Stimulated activated naive CD4-positive, alpha-beta T cell treated with Interleukin-2 at 50 U/mL for 16 hours (primary cell): ENCODE measurements around the gene PRSS21.

ENCODE experiments used
- DNase-seq: peaks from one replicate; lab custom pipeline; 2025; lab: John Stamatoyannopoulos, UW

The PRSS21 gene

GRCh38 chr16:2779978-2780898 is 36.8 kb upstream of the PRSS21 start:
- DNase-seq: no peak

GRCh38 chr16:2782583-2783351 is 34.3 kb upstream of the PRSS21 start:
- DNase-seq: no peak

GRCh38 chr16:2783581-2784357 is 33.3 kb upstream of the PRSS21 start:
- DNase-seq: no peak

DNA sequence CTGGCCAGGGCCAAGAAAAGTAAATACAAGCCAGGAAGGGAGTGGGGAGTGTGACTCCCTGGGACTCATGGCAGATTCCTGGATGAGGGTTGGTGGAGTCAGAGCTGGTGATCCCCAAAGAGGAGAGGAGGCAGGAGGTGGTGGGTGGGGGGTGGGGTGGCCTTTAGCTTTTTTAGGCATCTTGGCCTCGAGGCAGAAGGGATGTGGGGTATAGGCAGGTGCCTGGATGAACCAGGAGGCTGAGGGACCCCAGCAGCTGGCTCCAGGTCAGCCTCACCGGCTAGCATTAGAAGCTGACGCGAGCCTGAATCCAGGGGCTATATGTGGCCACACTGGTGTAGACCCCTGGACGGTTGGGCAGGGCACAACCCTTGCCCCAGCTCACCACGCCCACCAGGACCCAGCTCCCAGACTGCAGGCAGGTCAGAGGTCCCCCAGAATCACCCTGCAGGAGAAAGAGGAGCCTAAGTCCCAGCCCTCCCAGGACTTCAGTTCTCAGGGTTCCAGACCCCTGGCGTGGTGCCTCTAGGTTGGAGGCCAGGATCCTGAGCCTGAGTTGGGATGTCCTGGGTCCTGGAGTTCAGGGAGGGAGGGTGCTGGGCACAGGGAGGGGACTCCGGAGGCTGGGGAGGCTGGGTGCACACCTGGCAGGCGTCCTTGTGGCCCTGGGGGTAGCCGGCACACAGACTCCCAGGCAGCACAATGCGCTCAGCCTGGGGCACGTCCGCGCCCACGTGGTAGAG is 32.5 kb upstream of the PRSS21 start:
- no peak for DNase-seq

- DNase-seq: no peak
Observed at GRCh38 chr16:2785101-2785991, 31.7 kb upstream of the PRSS21 start.

DNA sequence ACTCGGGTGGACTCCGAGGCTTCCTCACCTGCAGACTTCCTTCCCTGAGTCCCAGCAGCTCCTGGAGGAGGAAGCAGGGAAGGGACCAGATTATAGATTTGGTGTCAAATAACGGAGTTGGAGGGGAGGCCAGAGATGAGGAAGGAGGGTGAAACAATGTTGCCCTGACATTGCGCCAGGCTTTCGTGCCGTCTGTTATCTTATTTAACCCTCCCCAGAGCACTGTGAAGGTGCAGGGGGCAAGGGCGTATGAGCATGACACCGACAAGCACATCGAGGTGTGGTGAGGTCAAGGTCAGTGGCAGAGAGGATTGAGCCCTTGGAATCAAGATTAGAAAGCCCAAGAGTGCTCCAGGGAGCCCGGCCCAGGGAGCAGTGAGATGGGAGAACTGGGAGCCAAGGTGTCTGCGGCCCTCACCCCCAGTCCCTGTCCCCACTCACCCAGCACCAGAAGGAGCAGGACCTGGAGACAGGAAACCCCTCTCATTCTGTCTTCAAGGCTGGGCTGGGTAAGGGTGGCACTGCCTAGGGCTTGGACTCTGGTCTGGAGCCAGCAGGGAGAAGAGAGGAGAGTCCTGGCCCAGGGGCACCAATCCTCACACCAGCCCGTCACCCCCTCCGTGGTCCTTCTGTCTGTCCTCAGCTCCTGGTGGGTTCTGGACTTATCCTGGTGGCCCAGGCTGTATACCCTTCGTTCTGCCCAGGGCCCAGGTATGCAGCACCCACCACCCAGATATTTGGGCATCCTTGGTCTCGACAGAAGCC is 30.8 kb upstream of the PRSS21 start:
- no peak for DNase-seq

DNA sequence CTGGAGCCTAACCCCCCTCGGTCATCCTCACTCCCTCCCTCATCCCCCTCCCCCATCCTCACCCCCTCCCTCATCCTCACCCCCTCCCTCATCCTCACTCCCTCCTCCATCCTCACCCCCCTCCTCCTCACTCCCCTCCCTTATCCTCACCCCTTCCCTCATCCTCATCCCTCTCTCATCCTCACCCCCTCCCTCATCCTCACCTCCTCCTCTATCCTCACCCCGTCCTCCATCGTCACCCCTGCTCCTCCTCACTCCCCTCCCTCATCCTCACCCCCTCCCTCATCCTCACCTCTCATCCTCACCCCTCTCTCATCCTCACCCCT is 30.2 kb upstream of the PRSS21 start:
- DNase-seq: no peak

- no peak for DNase-seq
Observed at GRCh38 chr16:2787406-2787805, 29.6 kb upstream of the PRSS21 start, which contains the start of gene PRSS33. Gene PRSS33 (minus strand): TSS chr16:2787560. CDS start chr16:2786547, 1,013 bp downstream.

- no peak for DNase-seq
Observed at GRCh38 chr16:2787961-2788360, 29.1 kb upstream of the PRSS21 start.

- DNase-seq: no peak
Observed at GRCh38 chr16:2790631-2791030, 26.4 kb upstream of the PRSS21 start.

GRCh38 chr16:2791174-2791573 is 25.9 kb upstream of the PRSS21 start:
- no peak for DNase-seq

GRCh38 chr16:2792940-2793339 is 24.1 kb upstream of the PRSS21 start:
- DNase-seq: no peak

- DNase-seq: no peak
Observed at GRCh38 chr16:2795395-2796143, 21.5 kb upstream of the PRSS21 start.

GRCh38 chr16:2798723-2799204 is 18.3 kb upstream of the PRSS21 start:
- no peak for DNase-seq

DNA sequence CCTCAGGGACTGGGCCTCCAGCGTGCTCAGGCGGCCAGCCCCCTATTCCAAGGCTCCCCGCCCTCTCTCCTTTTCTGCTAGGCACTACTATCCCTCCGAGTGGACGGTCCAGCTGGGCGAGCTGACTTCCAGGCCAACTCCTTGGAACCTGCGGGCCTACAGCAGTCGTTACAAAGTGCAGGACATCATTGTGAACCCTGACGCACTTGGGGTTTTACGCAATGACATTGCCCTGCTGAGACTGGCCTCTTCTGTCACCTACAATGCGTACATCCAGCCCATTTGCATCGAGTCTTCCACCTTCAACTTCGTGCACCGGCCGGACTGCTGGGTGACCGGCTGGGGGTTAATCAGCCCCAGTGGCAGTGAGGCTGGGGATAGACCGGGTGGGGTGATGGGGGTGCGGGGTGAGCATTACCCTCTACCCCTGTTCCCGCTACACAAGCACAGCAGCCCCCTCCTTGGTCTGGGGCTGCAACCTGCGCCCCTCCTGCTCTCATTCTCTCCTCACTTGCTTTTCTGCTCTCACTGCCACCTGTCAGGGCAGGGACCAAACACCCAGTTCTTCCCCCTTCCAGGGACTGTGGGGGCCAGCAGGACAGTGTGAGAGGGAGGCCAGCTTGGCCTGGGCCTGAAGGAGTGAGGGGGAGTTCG is 17.7 kb upstream of the PRSS21 start:
- no peak for DNase-seq

- no peak for DNase-seq
Observed at GRCh38 chr16:2799859-2800226, 17.2 kb upstream of the PRSS21 start.

DNA sequence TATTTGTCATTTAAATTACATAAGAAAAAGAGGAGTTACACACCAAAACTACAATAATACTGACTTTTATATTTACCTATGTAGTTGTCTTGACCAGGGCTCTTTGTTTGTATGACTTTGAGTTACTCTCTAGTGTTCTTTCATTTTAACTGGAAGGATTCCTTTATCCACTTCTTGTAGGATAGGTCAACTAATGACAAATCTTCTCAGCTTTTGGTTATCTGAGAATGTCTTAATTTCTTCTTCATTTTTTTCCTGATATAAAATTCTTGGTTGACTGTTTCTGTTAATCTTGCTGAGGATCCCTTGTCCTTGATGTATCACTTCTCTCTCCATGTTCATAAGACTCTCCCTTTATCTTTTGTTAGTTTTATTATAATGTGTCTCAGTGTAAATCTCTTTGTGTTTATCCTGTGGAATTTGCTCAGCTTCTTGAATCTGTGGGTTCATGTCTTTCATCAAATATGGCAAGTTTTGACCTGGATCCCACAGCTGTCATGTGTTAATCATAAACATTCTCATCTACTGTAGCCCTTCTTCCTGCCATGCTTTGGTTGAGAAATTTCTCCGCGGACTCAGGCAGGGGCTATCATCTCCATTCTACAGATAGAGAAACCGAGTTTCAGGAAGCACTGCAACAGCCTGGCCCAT is 13.4 kb upstream of the PRSS21 start:
- no peak for DNase-seq

- no peak for DNase-seq
Observed at GRCh38 chr16:2804728-2805127, 12.3 kb upstream of the PRSS21 start.
